ENCODE measurements around the gene SMLR1.

The SMLR1 gene

GRCh38 chr6:130827247-130828149, at the start of gene SMLR1:
Gene SMLR1, plus strand, starts transcription at chr6:130827406. Its CDS starts 8 bp downstream, at chr6:130827414.
- no peaks in the 10 kb centered on the region for H3K36me3 ChIP-seq
- H3K4me3 ChIP-seq: no peak within 1 kb of the TSS
- H4K20me1 ChIP-seq: no peaks in the 10 kb centered on the region
- H3K9me3 ChIP-seq (replicated peaks in 1 of 11): no peaks in the 10 kb centered on the region
- no peaks in the 10 kb centered on the region for H3K27me3 ChIP-seq
- no peak within 1 kb of the TSS for H3K4me2 ChIP-seq
- no peak within 1 kb of the TSS for H3K9ac ChIP-seq
- H3K27ac ChIP-seq: no peak within 1 kb of the TSS
- no peak for TF ChIP-seq Cebpa-rat (IDR thresholded peaks at IDR 0.05)
- peaks cover 6 to 15% (median 12%) of the 10 kb centered on the region in 10 experiments; a peak in 15 of 20 replicates for H3K4me1 ChIP-seq

GRCh38 chr6:130778946-130779657, 48.1 kb upstream of the SMLR1 start:
- H3K9ac ChIP-seq: no peak overlapping the region
- H4K20me1 ChIP-seq: no peaks in the 10 kb centered on the region
- H3K27ac ChIP-seq: no peak overlapping the region
- H3K4me2 ChIP-seq: peak overlapping the region; percentile 23 to 72 (median 40)
- H3K4me1 ChIP-seq: peaks cover 15 to 43% (median 28%) of the 10 kb centered on the region in 10 experiments; a peak in 19 of 20 replicates
- TF ChIP-seq Cebpa-rat (IDR thresholded peaks at IDR 0.05): no peak
- no peaks in the 10 kb centered on the region for H3K36me3 ChIP-seq
- no peaks in the 10 kb centered on the region; a peak in 1 of 22 replicates for H3K9me3 ChIP-seq (replicated peaks in 1 of 11)
- H3K4me3 ChIP-seq: no peak overlapping the region
- H3K27me3 ChIP-seq: no peaks in the 10 kb centered on the region

DNA sequence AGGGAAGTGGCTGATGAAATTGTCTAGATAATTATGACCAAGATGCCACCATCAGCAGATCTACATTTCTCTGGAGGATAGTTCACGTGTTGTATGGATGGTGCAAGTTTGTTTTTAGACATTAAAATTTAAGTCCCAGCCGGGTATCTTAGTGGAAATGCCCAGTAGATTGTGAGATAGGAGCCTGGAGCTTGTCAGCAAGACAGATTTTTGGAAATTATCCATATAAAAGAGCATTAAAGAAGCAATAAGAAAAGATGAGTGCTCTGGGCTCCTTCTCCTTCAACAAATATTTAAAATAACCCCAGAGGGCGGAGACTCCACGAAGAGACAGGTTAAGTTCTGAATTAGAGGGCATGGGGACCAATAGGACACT, 47.6 kb upstream of the SMLR1 start:
- TF ChIP-seq Cebpa-rat (IDR thresholded peaks at IDR 0.05): no peak
- Histone ChIP-seq H3K4me3 (no peak overlapping the region), H3K27me3 (no peaks in the 10 kb centered on the region), H3K9me3 (replicated peaks in 1 of 11) (no peaks in the 10 kb centered on the region; a peak in 1 of 22 replicates), H3K4me2 (peak overlapping the region; percentile 23 to 72 (median 40); a peak in 19 of 22 replicates), H3K9ac (no peak overlapping the region), H3K4me1 (peaks cover 15 to 43% (median 28%) of the 10 kb centered on the region in 10 experiments; a peak in 19 of 20 replicates), H3K27ac (no peak overlapping the region), H4K20me1 (no peaks in the 10 kb centered on the region), H3K36me3 (no peaks in the 10 kb centered on the region)

DNA sequence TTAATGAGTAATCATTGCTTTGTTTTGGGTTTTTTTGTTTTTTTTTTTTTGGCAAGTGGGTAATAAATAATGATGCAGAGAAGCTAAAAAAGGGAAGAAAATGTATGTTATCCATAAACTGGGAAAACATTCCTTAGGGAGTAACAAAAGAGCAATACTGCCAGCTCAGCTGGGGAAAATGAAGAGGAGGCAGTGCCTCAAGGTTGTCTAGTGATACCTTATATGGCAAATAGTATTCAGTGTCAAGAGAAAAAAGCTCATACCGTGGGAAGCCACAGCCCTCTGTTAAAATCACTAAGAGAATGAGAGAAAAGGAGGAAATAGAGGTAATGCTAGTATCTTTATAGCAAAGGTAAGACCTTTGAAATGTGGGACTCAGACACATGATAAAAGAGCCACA, 47.1 kb upstream of the SMLR1 start:
- no peak overlapping the region for H3K27ac ChIP-seq

DNA sequence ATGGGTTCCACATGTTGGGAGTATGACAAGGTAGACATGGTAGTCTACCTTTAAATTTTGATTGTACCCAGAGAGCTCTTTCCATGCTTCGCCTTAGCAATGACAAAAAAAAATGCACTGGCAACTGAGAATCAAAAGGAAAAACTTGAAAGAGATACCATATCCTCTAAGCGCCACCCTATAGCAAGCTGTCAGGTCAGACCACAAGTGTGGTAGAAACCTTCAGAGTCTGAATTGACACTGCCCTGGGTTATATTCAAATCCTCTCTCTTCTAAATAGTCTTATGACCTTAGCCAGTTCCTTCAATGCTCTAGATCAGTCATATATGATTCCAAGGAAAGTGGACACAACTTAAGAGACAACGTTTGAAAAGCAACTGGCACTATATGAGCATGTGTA, 45.6 kb upstream of the SMLR1 start:
- no peak overlapping the region for H3K4me2 ChIP-seq
- H3K27ac ChIP-seq: no peak overlapping the region

More for the DNA sequence above, 47.1 kb upstream of the SMLR1 start:
- no peak for TF ChIP-seq Cebpa-rat (IDR thresholded peaks at IDR 0.05)
- peaks cover 15 to 43% (median 28%) of the 10 kb centered on the region in 10 experiments; a peak in 19 of 20 replicates for H3K4me1 ChIP-seq
- peak overlapping the region in 4 of 11 experiments; percentile 57 to 72 (median 64); a peak in 6 of 22 replicates for H3K4me2 ChIP-seq
- H3K27me3 ChIP-seq: no peaks in the 10 kb centered on the region
- no peaks in the 10 kb centered on the region; a peak in 1 of 22 replicates for H3K9me3 ChIP-seq (replicated peaks in 1 of 11)
- H3K9ac ChIP-seq: no peak overlapping the region
- H3K4me3 ChIP-seq: no peak overlapping the region
- H3K36me3 ChIP-seq: no peaks in the 10 kb centered on the region
- no peaks in the 10 kb centered on the region for H4K20me1 ChIP-seq

GRCh38 chr6:130783416-130784107, 43.6 kb upstream of the SMLR1 start:
- H3K27ac ChIP-seq: no peak overlapping the region
- H4K20me1 ChIP-seq: no peaks in the 10 kb centered on the region
- TF ChIP-seq Cebpa-rat (IDR thresholded peaks at IDR 0.05): no peak
- no peak overlapping the region for H3K9ac ChIP-seq
- H3K4me2 ChIP-seq: no peak overlapping the region
- H3K4me1 ChIP-seq: peaks cover 10 to 18% (median 14%) of the 10 kb centered on the region in 10 experiments; a peak in 19 of 20 replicates
- no peaks in the 10 kb centered on the region; a peak in 1 of 22 replicates for H3K9me3 ChIP-seq (replicated peaks in 1 of 11)
- no peaks in the 10 kb centered on the region for H3K36me3 ChIP-seq
- no peaks in the 10 kb centered on the region for H3K27me3 ChIP-seq
- H3K4me3 ChIP-seq: no peak overlapping the region

More for the DNA sequence above, 45.6 kb upstream of the SMLR1 start:
- H3K9ac ChIP-seq: no peak overlapping the region
- no peak overlapping the region for H3K4me3 ChIP-seq
- no peak for TF ChIP-seq Cebpa-rat (IDR thresholded peaks at IDR 0.05)
- H4K20me1 ChIP-seq: no peaks in the 10 kb centered on the region
- peaks cover 12 to 28% (median 23%) of the 10 kb centered on the region in 10 experiments; a peak in 19 of 20 replicates for H3K4me1 ChIP-seq
- no peaks in the 10 kb centered on the region for H3K27me3 ChIP-seq
- no peaks in the 10 kb centered on the region; a peak in 1 of 22 replicates for H3K9me3 ChIP-seq (replicated peaks in 1 of 11)
- no peaks in the 10 kb centered on the region for H3K36me3 ChIP-seq

GRCh38 chr6:130787726-130788500, 39.3 kb upstream of the SMLR1 start:
- H3K9me3 ChIP-seq (replicated peaks in 1 of 11): no peaks in the 10 kb centered on the region
- H3K36me3 ChIP-seq: no peaks in the 10 kb centered on the region
- H3K4me3 ChIP-seq: no peak overlapping the region
- no peak overlapping the region for H3K9ac ChIP-seq
- no peak overlapping the region for H3K27ac ChIP-seq
- no peaks in the 10 kb centered on the region for H3K27me3 ChIP-seq
- no peaks in the 10 kb centered on the region for H4K20me1 ChIP-seq
- no peak for TF ChIP-seq Cebpa-rat (IDR thresholded peaks at IDR 0.05)
- no peak overlapping the region for H3K4me2 ChIP-seq
- peaks cover 0 to 3% (median 0%) of the 10 kb centered on the region in 10 experiments; a peak in 1 of 20 replicates for H3K4me1 ChIP-seq

DNA sequence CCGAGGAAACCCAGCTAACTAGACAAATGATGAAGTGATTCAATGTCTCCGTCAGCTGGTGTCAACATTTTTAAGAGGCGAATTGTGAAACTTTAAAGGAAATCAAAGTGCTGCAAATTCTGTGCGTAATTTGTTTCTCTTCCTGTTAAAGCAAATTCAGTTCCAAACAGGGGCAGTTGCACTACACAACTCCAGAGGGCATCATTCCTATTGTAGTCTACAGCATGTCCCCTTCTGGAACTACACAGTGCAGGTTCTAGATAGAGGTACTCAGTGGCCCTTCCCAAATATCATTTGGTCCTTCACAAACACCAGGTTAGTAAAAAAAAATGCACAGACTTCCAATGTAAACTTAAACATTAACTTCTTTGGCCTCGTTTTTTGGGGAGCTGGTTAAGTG, 38.3 kb upstream of the SMLR1 start:
- Histone ChIP-seq H3K4me3 (no peak overlapping the region), H4K20me1 (no peaks in the 10 kb centered on the region), H3K27ac (no peak overlapping the region), H3K9me3 (replicated peaks in 1 of 11) (no peaks in the 10 kb centered on the region), H3K36me3 (no peaks in the 10 kb centered on the region), H3K9ac (no peak overlapping the region), H3K4me1 (peaks cover 0 to 3% (median 0%) of the 10 kb centered on the region in 10 experiments; a peak in 1 of 20 replicates), H3K27me3 (no peaks in the 10 kb centered on the region), H3K4me2 (no peak overlapping the region)
- no peak for TF ChIP-seq Cebpa-rat (IDR thresholded peaks at IDR 0.05)
